HFFc6 (cell line): ENCODE measurements around the gene PARD3. TPM values are rescaled to one million over a fixed set of nuclear protein-coding genes. Genes with fewer than 3 reads are reported as not detected.

Source experiments
- DNase-seq: peaks from one replicate; pipeline ENCODE4 v3.0.0-alpha.2; 2018
- H3K27ac Mint-ChIP-seq: 2 replicates; pipeline ENCODE4 v1.8.0; 2020; ENCODE audit warnings: mild to moderate bottlenecking, mixed read lengths
- H3K27me3 Mint-ChIP-seq: 2 replicates; pipeline ENCODE4 v1.8.0; 2021; ENCODE audit warnings: mild to moderate bottlenecking, moderate library complexity, mixed read lengths; ENCODE audit not compliant: insufficient read depth
- H3K36me3 Mint-ChIP-seq: 2 replicates; pipeline ENCODE4 v1.8.0; 2021; ENCODE audit warnings: low read depth, mixed read lengths
- H3K4me1 Mint-ChIP-seq: 2 replicates; pipeline ENCODE4 v1.8.0; 2020; ENCODE audit warnings: low read depth, mixed read lengths
- H3K4me3 Mint-ChIP-seq: 2 replicates; pipeline ENCODE4 v1.8.0; 2020; ENCODE audit warnings: mild to moderate bottlenecking, moderate library complexity, mixed read lengths
- H3K9me3 Mint-ChIP-seq: 2 replicates; pipeline ENCODE4 v1.8.0; 2020; ENCODE audit warnings: mild to moderate bottlenecking, mixed read lengths
- long read RNA-seq: library from polyadenylated mRNA; unstranded; transcript quantifications from one replicate; pipeline ENCODE4 v2.0.0, GENCODE V29; 2019
- total RNA-seq, 6 experiments: library from RNA; stranded (reverse); fragmentation: NEBNext Ultra II Directional; extraction: Animal tissue kit (Norgen Biotek cat#: 25700); gene quantifications; 2 replicates in 1 of 6; 3 replicates in 5 of 6; pipeline ENCODE4 v1.2.3, GENCODE V29; 2021
- TF ChIP-seq, protein P1 (sequence below): fragments of 200-600 bp; sonication (generic); IDR thresholded peaks from 2 replicates; pipeline ENCODE4 v1.5.0; 2021; ENCODE audit warnings: antibody characterized with exemption, mild to moderate bottlenecking

Gene PARD3
- 10 to 100 TPM; 19.9 to 24.3 (median 23.1) TPM for total RNA-seq
- long read RNA-seq, partial matches to known transcripts: 8 of 15 reads
- long read RNA-seq, other reads (novel, unspliced or antisense): 7 of 15 reads

DNA sequence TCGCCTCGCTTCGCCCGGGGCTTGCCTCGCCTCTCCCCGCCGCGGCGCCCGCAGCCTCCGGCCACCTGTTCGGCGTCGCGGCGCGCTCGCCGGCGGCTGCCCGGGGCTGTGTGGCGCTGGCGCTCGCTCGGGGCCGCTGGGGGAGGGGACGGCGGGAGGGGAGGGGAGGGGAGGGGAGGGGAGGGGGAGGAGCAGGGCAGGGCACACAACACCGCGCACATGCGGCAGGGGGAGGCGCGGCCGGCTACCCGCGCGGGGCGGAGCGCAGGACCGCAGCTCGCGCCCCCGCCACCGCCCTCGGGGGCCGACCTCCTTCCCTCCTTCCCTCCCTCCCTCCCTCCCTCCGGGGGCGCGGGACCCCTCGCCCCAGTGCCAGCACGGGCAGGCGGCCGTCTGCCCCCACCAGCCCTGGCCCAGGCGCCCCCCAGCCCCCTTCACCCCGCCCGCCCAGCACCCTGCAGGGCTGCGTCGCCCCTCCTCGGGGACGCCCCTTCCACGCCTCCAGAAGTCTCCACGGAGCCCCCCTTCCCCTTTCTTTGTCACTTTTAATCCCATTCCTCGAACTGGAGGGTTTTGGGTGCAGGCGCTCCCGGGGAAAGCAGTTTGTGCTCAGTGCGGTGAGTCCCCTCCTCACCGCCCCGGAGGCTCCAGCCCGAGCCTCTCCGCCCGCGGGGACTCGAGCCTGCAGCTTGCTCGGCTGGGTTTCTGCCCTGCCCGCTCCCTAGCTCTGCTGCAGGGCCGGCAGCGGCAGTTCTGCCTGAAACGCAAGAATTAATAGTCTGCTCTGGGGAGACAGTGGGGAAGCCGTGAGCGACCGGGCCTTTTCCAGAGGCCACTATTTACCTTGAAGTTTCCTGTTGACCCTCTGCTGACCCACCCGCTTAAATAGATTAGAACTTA is at the start of gene PARD3:
Gene PARD3 (minus strand): TSS at position 112 of the 900 bp plus-strand sequence. CDS start 301 bp downstream, outside the sequence.
- Mint-ChIP-seq H3K27ac (no peak within 1 kb of the TSS), H3K36me3 (no peaks in the 10 kb centered on the region), H3K4me1 (peaks cover 34% of the 10 kb centered on the region), H3K4me3 (peak within 1 kb of the TSS; percentile 95), H3K27me3 (0 out of 2 replicates have a peak, but pooled peaks cover 2% of the 10 kb centered on the region), H3K9me3 (no peaks in the 10 kb centered on the region)
- TF ChIP-seq, protein P1, sequence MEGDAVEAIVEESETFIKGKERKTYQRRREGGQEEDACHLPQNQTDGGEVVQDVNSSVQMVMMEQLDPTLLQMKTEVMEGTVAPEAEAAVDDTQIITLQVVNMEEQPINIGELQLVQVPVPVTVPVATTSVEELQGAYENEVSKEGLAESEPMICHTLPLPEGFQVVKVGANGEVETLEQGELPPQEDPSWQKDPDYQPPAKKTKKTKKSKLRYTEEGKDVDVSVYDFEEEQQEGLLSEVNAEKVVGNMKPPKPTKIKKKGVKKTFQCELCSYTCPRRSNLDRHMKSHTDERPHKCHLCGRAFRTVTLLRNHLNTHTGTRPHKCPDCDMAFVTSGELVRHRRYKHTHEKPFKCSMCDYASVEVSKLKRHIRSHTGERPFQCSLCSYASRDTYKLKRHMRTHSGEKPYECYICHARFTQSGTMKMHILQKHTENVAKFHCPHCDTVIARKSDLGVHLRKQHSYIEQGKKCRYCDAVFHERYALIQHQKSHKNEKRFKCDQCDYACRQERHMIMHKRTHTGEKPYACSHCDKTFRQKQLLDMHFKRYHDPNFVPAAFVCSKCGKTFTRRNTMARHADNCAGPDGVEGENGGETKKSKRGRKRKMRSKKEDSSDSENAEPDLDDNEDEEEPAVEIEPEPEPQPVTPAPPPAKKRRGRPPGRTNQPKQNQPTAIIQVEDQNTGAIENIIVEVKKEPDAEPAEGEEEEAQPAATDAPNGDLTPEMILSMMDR: no peak
- peak; percentile 34 for DNase-seq

DNA sequence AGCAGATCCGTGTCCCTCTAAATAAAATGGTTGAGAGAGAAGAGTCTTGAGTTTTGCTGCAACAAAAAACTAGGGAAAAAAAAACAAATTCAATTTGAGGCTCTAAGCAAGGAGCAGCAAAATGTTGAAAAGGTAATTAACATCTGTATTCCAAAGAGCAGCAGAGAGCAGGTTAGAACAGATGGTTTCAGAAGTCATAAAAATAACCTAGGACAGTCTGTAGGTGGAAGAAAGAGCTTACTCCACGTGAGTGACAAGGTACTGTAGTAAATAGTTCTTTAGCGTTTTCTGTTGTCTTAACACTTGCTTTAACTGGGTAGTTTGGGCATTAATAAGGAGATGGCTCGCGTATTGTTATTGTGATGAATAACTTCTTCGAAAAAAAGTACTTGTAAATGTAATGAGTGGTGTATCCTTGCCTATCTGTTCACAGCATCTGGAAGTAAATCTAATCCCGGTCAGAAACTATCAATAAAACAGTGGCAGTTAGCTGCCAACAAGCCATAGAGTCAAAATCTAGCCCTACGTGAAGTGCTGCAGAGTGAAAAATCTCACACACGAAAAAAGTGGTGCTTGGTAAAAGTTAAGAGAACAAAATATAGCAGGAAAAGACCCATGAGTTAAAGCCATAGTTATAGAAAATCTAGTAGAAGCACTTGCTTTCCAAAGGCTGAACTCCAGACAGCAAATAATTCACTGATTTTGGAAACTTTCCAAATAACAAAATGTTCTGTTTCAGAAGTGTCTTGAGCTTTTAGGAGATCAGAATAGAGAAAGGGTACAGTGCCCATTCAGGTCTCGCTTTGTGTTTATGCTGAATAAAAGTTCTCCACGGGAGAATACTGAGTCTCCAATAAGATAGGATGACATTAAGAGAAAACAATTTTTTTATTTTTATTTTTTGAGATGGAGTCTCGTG is 49.3 kb upstream of the PARD3 start:
- TF ChIP-seq, protein P1: no peak
- Mint-ChIP-seq H3K27me3 (peaks cover 12% of the 10 kb centered on the region), H3K27ac (no peak overlapping the region)

DNA sequence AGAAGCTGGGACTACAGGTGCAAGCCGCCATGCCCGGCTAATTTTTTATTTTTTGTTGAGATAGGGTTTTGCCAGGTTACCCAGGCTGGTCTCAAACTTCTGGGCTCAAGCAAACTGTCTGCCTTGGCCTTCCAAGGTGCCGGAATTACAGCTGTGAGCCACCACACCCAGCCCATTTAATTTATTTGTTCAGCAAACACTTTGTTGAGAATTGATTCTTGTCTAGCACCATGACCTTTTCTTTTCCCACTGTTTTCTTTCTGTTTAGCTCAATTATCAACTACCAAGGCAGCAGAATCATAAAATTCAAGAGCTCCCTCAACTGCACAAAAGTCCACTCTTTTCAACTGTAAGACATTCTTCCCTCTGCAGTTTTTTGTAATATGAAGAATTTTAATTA is 47.8 kb upstream of the PARD3 start:
- DNase-seq: no peak
- Mint-ChIP-seq H3K4me1 (no peaks in the 10 kb centered on the region), H3K27me3 (peaks cover 7% of the 10 kb centered on the region), H3K27ac (no peak overlapping the region), H3K36me3 (no peaks in the 10 kb centered on the region), H3K4me3 (no peak overlapping the region), H3K9me3 (no peaks in the 10 kb centered on the region)
- TF ChIP-seq, protein P1: no peak

More for the DNA sequence above, 49.3 kb upstream of the PARD3 start:
- no peak for DNase-seq
- H3K9me3 Mint-ChIP-seq: no peaks in the 10 kb centered on the region
- H3K4me3 Mint-ChIP-seq: no peak overlapping the region
- no peaks in the 10 kb centered on the region for H3K4me1 Mint-ChIP-seq
- H3K36me3 Mint-ChIP-seq: no peaks in the 10 kb centered on the region

DNA sequence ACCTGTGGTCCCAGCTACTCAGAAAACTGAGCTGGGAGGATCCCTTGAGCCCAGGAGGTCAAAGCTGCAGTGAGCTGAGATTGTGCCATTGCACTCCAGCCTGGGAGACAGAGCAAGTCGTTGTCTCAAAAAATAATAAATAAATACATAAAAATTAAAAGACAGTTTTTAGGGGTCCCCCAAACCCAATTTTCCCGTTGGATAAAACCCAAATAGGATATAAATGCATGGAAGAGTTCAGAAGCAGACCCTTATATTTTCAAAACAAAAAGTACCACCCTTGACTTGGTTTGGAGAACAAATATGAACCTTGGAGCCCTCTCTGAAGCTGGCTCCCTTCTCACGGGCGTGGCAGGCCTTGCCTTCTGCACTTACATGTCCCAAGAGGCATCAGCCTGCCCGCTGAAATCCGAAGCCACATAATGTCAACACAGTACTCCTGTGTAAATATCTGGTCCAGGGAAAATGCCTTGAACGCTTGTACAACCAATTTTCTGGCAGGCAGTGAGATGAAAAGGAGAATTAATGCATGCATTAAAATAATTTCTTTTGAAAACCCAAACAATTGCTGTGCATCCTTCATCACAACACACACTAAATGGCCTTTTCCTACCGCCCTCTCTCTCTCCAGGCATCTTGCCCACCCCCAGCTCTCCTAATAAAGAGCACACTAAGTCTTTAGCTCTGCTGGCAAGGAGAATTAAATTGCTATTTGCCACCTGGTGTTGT is 46.4 kb upstream of the PARD3 start:
- H3K27ac Mint-ChIP-seq: no peak overlapping the region
- no peak for DNase-seq
- H3K36me3 Mint-ChIP-seq: no peaks in the 10 kb centered on the region
- no peaks in the 10 kb centered on the region for H3K4me1 Mint-ChIP-seq
- no peaks in the 10 kb centered on the region for H3K9me3 Mint-ChIP-seq
- no peak overlapping the region for H3K4me3 Mint-ChIP-seq
- peaks cover 12% of the 10 kb centered on the region for H3K27me3 Mint-ChIP-seq
- TF ChIP-seq, protein P1: no peak

DNA sequence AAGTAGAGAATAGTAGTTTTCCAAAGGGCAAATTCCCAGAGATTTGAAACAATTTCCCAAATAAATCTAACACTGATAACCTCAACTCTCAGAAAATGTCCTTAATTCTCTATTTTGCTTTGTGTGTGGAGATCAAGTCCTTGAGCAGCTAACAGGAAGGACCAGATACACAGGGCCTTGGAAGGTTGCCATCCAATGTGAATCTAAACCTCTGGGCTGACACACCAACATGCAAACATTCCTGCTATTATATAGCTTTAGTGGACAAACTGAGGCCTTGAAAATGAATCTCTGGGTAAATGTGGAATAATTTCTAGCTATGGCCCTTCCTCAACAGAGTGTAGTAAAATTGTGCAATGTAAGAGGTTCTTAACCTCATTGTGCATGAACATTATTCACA is 44.1 kb upstream of the PARD3 start:
- H3K4me1 Mint-ChIP-seq: peaks cover 4% of the 10 kb centered on the region
- no peaks in the 10 kb centered on the region for H3K9me3 Mint-ChIP-seq
- H3K4me3 Mint-ChIP-seq: no peak overlapping the region
- H3K36me3 Mint-ChIP-seq: no peaks in the 10 kb centered on the region
- no peak for DNase-seq
- TF ChIP-seq, protein P1: no peak
- no peak overlapping the region for H3K27ac Mint-ChIP-seq
- peaks cover 8% of the 10 kb centered on the region for H3K27me3 Mint-ChIP-seq
